Retina (tissue), 1 donor: Measurements from ENCODE around the gene ARMH4.

Experiments
- DNase-seq: peaks from one replicate; pipeline ENCODE4 v3.0.0-alpha.2; 2016

ARMH4 gene

GRCh38 chr14:58098507-58098906 lies 53.5 kb downstream of the ARMH4 start:
- DNase-seq, result no peak

DNA sequence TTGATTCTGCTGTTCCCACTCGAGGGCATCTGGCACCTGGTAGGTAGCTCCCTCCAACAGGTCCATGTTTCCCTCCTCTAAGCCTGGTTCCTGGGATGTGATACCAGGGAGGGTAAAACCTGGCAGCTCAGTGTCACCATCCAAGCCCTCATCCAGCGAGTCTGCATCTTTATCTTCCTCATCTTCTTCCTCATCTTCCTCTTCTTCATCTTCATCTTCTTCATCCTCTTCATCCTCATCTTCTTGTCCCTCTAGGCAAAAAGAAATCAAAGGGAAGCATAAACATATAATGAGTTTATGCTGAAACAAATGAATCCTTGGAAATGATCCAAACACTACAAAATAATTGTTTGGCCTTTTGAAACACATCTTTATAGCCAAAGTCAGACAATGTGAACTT lies 55.3 kb downstream of the ARMH4 start:
- no peak for DNase-seq

- DNase-seq, result no peak
Observed at GRCh38 chr14:58091883-58092630, 60.0 kb downstream of the ARMH4 start.

- no peak for DNase-seq
Observed at GRCh38 chr14:58089612-58090011, 62.4 kb downstream of the ARMH4 start.

DNA sequence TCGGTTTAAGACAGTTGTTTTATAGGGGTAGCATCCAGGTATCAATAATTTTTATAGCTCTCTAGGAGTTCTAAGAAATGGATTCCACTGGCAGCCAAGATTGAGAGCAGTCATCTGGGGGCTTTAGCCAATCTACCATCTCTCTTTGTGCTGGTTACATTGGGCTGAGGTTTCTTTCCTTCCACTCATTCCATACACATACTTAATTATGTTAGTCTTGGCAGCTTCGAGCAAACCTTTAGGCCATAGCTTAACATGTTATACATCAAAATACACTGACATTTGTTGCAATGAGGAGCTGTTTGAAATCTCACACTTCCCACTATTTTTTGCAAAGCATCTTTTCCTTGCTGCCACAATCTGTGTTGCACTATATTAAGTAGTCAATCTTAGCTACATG lies 63.1 kb downstream of the ARMH4 start:
- DNase-seq, result no peak

DNA sequence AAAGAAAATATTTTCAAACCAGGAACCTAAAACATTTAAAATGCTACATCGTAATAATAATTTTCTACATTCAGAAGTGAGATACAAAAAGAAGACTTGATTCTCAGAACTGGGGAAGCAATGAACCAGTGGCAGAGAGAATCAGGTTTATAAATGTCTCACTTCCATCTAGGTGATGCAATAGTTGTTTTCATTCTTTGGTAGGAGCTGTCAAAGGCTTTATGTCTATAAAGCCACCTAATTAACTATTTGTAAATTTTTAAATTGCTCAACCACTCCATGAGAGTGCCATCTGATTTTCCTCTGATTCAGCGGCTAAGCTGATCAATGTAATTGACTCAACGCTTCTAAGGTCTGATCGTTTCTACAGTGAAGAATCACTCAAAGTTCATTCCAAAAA lies 66.1 kb downstream of the ARMH4 start:
- DNase-seq, result no peak

DNA sequence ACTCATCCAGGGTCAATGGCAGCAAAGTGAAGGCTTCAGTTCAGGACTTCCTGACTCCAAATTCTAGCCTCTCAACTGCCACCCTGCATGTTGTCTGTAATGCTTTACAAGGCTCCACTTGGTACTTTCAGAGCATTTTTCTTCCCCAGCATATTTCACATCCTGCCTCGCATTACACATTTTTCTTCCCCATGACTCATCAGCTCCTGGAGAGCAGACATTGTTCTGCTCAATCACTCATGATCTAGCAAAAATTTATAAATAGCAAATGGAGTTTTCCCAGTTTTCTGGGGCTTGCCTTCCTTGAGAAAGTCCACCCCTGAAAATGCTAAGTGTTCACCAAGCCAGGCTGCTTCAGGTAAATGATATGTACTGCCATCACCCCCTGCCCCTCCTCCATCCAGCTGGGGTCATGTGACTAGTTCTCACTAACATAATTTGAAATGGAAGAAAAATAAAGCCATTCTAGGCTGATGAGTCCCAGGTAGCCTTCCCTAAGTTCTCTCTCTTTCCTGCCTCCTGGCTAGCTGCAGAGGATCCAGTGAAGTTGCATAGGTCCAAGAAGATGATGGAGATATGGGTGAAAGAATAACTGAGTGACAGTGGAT lies 69.4 kb downstream of the ARMH4 start:
- DNase-seq, result no peak

DNA sequence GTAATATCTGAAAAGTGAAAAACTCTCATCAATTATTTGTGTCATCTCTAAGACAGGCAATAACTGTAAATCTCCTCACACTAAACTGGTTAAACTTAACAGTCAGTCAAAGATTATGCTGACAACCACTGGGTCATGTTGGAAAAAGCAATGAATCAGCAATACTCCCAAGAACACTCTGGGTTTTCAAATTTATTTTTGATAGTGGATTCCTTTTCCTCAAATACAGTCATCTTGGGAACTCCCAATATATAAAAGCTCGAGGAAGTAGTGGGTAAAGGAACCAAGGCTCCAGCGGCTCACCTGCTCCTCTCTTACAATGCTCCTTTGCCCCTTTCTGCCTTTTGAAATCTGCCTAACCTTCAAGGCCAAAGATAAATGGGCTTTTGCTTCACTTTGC lies 70.0 kb downstream of the ARMH4 start:
- DNase-seq, result no peak

GRCh38 chr14:58078471-58078870 lies 73.5 kb downstream of the ARMH4 start:
- no peak for DNase-seq

- no peak for DNase-seq
Observed at GRCh38 chr14:58078068-58078467, 73.9 kb downstream of the ARMH4 start.

GRCh38 chr14:58077621-58078020 lies 74.4 kb downstream of the ARMH4 start:
- no peak for DNase-seq

- DNase-seq, result no peak
Observed at GRCh38 chr14:58073516-58073915, 78.5 kb downstream of the ARMH4 start.

GRCh38 chr14:58072288-58073071 lies 79.5 kb downstream of the ARMH4 start:
- DNase-seq, result peak; percentile 70

DNA sequence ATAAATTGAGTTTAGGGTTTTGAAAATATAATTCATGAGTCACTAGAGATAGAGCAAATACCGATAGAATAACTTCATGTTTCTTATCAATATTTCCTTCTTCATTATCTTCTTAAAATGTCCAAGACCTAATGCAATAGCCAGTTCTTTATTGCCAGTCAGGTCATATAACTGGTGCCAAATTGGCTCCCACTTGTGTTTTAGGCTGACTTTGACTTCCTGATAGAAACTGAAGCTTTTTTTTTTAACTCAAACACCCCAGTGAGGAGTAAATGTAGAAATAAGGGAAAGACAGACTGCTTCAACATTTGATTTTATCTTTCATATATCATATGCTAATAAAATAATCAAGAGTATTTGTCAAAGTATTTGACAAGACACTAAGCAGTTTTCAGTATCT lies 80.7 kb downstream of the ARMH4 start:
- no peak for DNase-seq

DNA sequence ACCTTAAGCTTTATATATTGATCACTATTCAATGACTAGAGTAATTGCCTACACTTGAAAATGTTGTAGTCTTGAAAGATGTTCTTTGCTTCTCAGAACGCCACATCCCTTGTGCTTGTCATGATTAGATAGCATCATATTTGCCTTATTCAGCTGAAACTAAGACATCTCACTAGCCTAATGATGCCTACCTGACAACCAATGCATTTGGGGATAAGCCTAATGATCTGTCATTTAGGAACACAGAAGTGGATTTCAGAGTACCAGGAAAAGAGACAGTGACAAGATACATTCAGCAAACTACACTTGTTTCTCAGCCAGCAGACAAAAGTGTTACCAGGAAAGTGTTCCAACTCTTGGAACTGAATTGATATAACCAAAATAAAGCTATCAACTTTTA lies 83.7 kb downstream of the ARMH4 start:
- no peak for DNase-seq

GRCh38 chr14:58066115-58066514 lies 85.9 kb downstream of the ARMH4 start:
- no peak for DNase-seq

- DNase-seq, result no peak
Observed at GRCh38 chr14:58061581-58061980, 90.4 kb downstream of the ARMH4 start.

- no peak for DNase-seq
Observed at GRCh38 chr14:58060898-58061297, 91.1 kb downstream of the ARMH4 start.

DNA sequence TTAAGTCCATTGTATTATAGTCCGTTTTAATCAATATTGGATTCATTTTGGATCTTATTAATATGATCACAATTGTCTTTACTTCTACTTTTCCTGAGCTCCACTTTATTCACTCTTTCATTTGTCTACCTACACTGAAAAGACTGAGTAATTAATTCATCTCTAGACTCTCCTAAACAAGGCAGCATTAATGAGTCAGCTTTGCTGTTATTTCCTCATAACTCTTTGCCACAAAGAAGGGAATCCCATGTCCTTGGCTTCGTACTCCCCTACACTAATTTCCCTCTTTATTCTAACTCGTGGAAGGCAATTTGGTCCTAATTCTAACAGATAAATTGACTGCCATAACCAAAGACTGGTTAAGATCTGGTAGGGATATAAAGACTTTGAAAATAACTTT lies 91.9 kb downstream of the ARMH4 start:
- no peak for DNase-seq

DNA sequence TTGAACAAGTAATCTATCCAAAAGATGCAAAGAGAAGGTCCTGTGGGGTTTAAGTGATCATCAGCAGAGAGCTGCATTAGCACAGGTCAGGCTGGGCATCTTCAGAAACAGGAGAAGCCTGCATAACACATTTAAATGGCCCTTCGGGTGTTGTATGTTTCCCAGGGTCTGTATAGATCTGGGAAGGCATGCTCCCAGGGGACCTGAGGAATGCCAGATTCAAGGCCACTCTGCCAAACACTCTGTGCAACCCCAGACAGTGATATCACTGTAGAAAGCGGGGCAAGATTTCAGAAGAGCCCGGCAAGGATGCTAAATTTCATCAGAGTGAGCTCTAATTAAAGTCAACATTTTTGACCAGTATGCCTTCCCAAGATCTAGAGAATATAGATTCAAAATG lies 92.9 kb downstream of the ARMH4 start:
- no peak for DNase-seq

GRCh38 chr14:58055497-58056010 lies 96.5 kb downstream of the ARMH4 start:
- DNase-seq, result no peak

GRCh38 chr14:58054100-58054499 lies 97.9 kb downstream of the ARMH4 start:
- no peak for DNase-seq

DNA sequence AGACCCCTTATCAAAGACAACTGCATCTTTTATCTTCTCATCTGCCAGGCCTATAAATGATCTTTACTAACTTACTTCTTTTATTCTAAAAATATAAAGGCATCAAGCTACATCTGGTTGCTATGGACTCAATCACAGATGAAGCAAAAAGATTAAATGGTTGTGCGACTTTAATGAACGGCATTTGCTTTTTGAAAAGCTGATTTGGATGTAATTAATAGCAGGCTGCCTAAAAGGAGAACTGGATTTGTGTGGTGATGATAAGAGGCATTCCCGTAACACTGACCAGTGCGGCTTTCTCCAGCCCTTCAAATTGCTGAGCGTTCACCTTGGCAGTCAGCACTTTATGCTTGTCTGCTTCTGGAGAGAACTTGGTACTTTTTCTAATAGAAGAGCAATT lies 103.8 kb downstream of the ARMH4 start:
- DNase-seq, result no peak

- no peak for DNase-seq
Observed at GRCh38 chr14:58027904-58028303, 124.1 kb downstream of the ARMH4 start.
